Measurements from ENCODE around the gene LMF1.
"Not testable (repeated sequence)": the region's sequence is repeated elsewhere in the genome, so short reads cannot be mapped to it uniquely, and the experiment has no call there.

LMF1 gene

GRCh38 chr16:867421-868385 is 103.1 kb downstream of the LMF1 start:
- Histone ChIP-seq H3K36me3 (replicated peaks) (no peaks in the 10 kb centered on the region), H3K4me3 (no peak overlapping the region), H3K27me3 (ENCODE audit: low read depth) (no peaks in the 10 kb centered on the region), H3K4me1 (no peaks in the 10 kb centered on the region), H3K9me3 (no peaks in the 10 kb centered on the region)
- DNase-seq (ENCODE audit: low spot score in 2 of 2), result no peak
- in situ Hi-C loops (cut with MboI; ENCODE audit: low sequenced_read_pairs), result no loop called here

- H3K4me1 ChIP-seq, result no peaks in the 10 kb centered on the region
- H3K4me3 ChIP-seq, result no peak overlapping the region
- H3K36me3 ChIP-seq (replicated peaks), result no peaks in the 10 kb centered on the region
- no peaks in the 10 kb centered on the region for H3K27me3 ChIP-seq (ENCODE audit: low read depth)
- no peak for DNase-seq (ENCODE audit: low spot score in 2 of 2)
- in situ Hi-C loops (cut with MboI; ENCODE audit: low sequenced_read_pairs), result no loop called here
- H3K9me3 ChIP-seq, result no peaks in the 10 kb centered on the region
These were observed 104.4 kb downstream of the LMF1 start for GRCh38 chr16:866252-866896.

- DNase-seq (ENCODE audit: low spot score in 2 of 2), result no peak
- Histone ChIP-seq H3K4me1 (no peaks in the 10 kb centered on the region), H3K36me3 (replicated peaks) (no peaks in the 10 kb centered on the region), H3K27me3 (ENCODE audit: low read depth) (no peaks in the 10 kb centered on the region), H3K4me3 (no peak overlapping the region), H3K9me3 (no peaks in the 10 kb centered on the region)
- in situ Hi-C loops (cut with MboI; ENCODE audit: low sequenced_read_pairs), result no loop called here
These were observed 105.8 kb downstream of the LMF1 start for GRCh38 chr16:865026-865425.

GRCh38 chr16:861446-861845 is 109.3 kb downstream of the LMF1 start:
- H3K27me3 ChIP-seq (ENCODE audit: low read depth), result no peaks in the 10 kb centered on the region
- no peaks in the 10 kb centered on the region for H3K4me1 ChIP-seq
- no peak overlapping the region for H3K4me3 ChIP-seq
- H3K9me3 ChIP-seq, result no peaks in the 10 kb centered on the region
- in situ Hi-C loops (cut with MboI; ENCODE audit: low sequenced_read_pairs), result no loop called here
- DNase-seq (ENCODE audit: low spot score in 2 of 2), result no peak
- no peaks in the 10 kb centered on the region for H3K36me3 ChIP-seq (replicated peaks)

- Histone ChIP-seq H3K4me1 (no peaks in the 10 kb centered on the region), H3K27me3 (ENCODE audit: low read depth) (no peaks in the 10 kb centered on the region), H3K36me3 (replicated peaks) (no peaks in the 10 kb centered on the region), H3K4me3 (no peak overlapping the region), H3K9me3 (no peaks in the 10 kb centered on the region)
- in situ Hi-C loops (cut with MboI; ENCODE audit: low sequenced_read_pairs), result no loop called here
- no peak for DNase-seq (ENCODE audit: low spot score in 2 of 2)
These were observed 109.9 kb downstream of the LMF1 start for GRCh38 chr16:860891-861290.

GRCh38 chr16:858971-859370 is 111.8 kb downstream of the LMF1 start:
- H3K9me3 ChIP-seq; H3K4me3 ChIP-seq; DNase-seq (ENCODE audit: low spot score in 2 of 2); H3K4me1 ChIP-seq; H3K27me3 ChIP-seq (ENCODE audit: low read depth); H3K36me3 ChIP-seq (replicated peaks); in situ Hi-C loops (cut with MboI; ENCODE audit: low sequenced_read_pairs): not testable (repeated sequence)

- H3K4me1 ChIP-seq; H3K36me3 ChIP-seq (replicated peaks); H3K27me3 ChIP-seq (ENCODE audit: low read depth); H3K4me3 ChIP-seq; in situ Hi-C loops (cut with MboI; ENCODE audit: low sequenced_read_pairs); DNase-seq (ENCODE audit: low spot score in 2 of 2); H3K9me3 ChIP-seq: not testable (repeated sequence)
These were observed 112.3 kb downstream of the LMF1 start for GRCh38 chr16:858441-858840.

- no peak overlapping the region for H3K4me3 ChIP-seq
- no peak for DNase-seq (ENCODE audit: low spot score in 2 of 2)
- in situ Hi-C loops (cut with MboI; ENCODE audit: low sequenced_read_pairs), result no loop called here
- H3K9me3 ChIP-seq, result peaks cover 4% of the 10 kb centered on the region; the same call in 1 of the 2 replicates
- no peaks in the 10 kb centered on the region for H3K36me3 ChIP-seq (replicated peaks)
- H3K27me3 ChIP-seq (ENCODE audit: low read depth), result no peaks in the 10 kb centered on the region
- H3K4me1 ChIP-seq, result no peaks in the 10 kb centered on the region
These were observed 114.0 kb downstream of the LMF1 start for GRCh38 chr16:856811-857210.

- Histone ChIP-seq H3K4me3 (no peak overlapping the region), H3K27me3 (ENCODE audit: low read depth) (no peaks in the 10 kb centered on the region), H3K4me1 (no peaks in the 10 kb centered on the region), H3K36me3 (replicated peaks) (no peaks in the 10 kb centered on the region), H3K9me3 (peaks cover 4% of the 10 kb centered on the region; the same call in 1 of the 2 replicates)
- no peak for DNase-seq (ENCODE audit: low spot score in 2 of 2)
- in situ Hi-C loops (cut with MboI; ENCODE audit: low sequenced_read_pairs), result no loop called here
These were observed 114.7 kb downstream of the LMF1 start for GRCh38 chr16:856101-856500.

- in situ Hi-C loops (cut with MboI; ENCODE audit: low sequenced_read_pairs), result no loop called here
- H3K27me3 ChIP-seq (ENCODE audit: low read depth), result no peaks in the 10 kb centered on the region
These were observed 115.3 kb downstream of the LMF1 start for GRCh38 chr16:855471-855870.

GRCh38 chr16:854808-855410 is 115.9 kb downstream of the LMF1 start:
- DNase-seq (ENCODE audit: low spot score in 2 of 2), result no peak
- in situ Hi-C loops (cut with MboI; ENCODE audit: low sequenced_read_pairs), result no loop called here

More at GRCh38 chr16:855471-855870, 115.3 kb downstream of the LMF1 start:
- no peaks in the 10 kb centered on the region for H3K4me1 ChIP-seq
- DNase-seq (ENCODE audit: low spot score in 2 of 2), result no peak
- no peaks in the 10 kb centered on the region for H3K36me3 ChIP-seq (replicated peaks)
- H3K4me3 ChIP-seq, result no peak overlapping the region
- H3K9me3 ChIP-seq, result peaks cover 4% of the 10 kb centered on the region; the same call in 1 of the 2 replicates

GRCh38 chr16:853981-854807 is 116.6 kb downstream of the LMF1 start:
- no peak for DNase-seq (ENCODE audit: low spot score in 2 of 2)
- peaks cover 4% of the 10 kb centered on the region; the same call in 1 of the 2 replicates for H3K9me3 ChIP-seq
- in situ Hi-C loops (cut with MboI; ENCODE audit: low sequenced_read_pairs), result no loop called here
- no peak overlapping the region for H3K4me3 ChIP-seq
- no peaks in the 10 kb centered on the region for H3K36me3 ChIP-seq (replicated peaks)
- no peaks in the 10 kb centered on the region for H3K4me1 ChIP-seq
- H3K27me3 ChIP-seq (ENCODE audit: low read depth), result no peaks in the 10 kb centered on the region

More at GRCh38 chr16:854808-855410, 115.9 kb downstream of the LMF1 start:
- Histone ChIP-seq H3K36me3 (replicated peaks) (no peaks in the 10 kb centered on the region), H3K4me3 (no peak overlapping the region), H3K27me3 (ENCODE audit: low read depth) (no peaks in the 10 kb centered on the region), H3K4me1 (no peaks in the 10 kb centered on the region), H3K9me3 (peaks cover 4% of the 10 kb centered on the region; the same call in 1 of the 2 replicates)

- H3K36me3 ChIP-seq (replicated peaks), result no peaks in the 10 kb centered on the region
- H3K4me3 ChIP-seq, result no peak overlapping the region
- no peak for DNase-seq (ENCODE audit: low spot score in 2 of 2)
- H3K27me3 ChIP-seq (ENCODE audit: low read depth), result no peaks in the 10 kb centered on the region
- in situ Hi-C loops (cut with MboI; ENCODE audit: low sequenced_read_pairs), result no loop called here
- no peaks in the 10 kb centered on the region for H3K4me1 ChIP-seq
- H3K9me3 ChIP-seq, result peaks cover 4% of the 10 kb centered on the region; the same call in 1 of the 2 replicates
These were observed 117.5 kb downstream of the LMF1 start for GRCh38 chr16:853306-853705.

Data from HAP-1 (cell line).